HG03469 (cell line): ENCODE measurements around the gene VIL1.

Experiments
- ATAC-seq: cut with Tn5 transposase; IDR thresholded peaks from one replicate; pipeline ENCODE4 v1.9.1; 2021; ENCODE audit warnings: mild to moderate bottlenecking, moderate library complexity, moderate number of reproducible peaks; ENCODE audit not compliant: unreplicated experiment

VIL1 gene

DNA sequence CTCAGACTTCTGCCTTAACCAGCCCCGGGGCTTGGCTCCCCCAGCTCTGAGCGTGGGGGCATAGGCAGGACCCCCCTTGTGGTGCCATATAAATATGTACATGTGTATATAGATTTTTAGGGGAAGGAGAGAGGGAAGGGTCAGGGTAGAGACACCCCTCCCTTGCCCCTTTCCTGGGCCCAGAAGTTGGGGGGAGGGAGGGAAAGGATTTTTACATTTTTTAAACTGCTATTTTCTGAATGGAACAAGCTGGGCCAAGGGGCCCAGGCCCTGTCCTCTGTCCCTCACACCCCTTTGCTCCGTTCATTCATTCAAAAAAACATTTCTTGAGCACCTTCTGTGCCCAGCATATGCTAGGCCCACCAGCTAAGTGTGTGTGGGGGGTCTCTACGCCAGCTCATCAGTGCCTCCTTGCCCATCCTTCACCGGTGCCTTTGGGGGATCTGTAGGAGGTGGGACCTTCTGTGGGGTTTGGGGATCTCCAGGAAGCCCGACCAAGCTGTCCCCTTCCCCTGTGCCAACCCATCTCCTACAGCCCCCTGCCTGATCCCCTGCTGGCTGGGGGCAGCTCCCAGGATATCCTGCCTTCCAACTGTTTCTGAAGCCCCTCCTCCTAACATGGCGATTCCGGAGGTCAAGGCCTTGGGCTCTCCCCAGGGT lies 13.7 kb upstream of the VIL1 start:
- no peak for ATAC-seq

DNA sequence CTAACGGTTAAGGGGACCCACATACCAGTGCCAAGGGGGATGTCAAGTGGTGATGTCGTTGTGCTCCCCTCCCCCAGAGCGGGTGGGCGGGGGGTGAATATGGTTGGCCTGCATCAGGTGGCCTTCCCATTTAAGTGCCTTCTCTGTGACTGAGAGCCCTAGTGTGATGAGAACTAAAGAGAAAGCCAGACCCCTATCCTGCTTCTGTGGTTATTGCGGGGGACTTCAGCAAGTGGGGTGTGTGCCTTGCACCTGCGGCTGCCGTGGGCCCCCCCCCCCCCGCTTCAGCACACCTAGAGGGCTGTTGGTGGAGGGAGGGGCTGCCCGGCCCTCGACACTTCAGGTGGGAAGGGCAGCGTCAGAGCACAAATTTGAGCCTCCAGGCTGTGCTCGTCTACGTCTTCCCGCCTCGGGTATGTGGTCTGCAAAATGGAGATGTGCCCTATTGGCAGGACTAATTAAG lies 13.1 kb upstream of the VIL1 start:
- ATAC-seq = peak; percentile 4

DNA sequence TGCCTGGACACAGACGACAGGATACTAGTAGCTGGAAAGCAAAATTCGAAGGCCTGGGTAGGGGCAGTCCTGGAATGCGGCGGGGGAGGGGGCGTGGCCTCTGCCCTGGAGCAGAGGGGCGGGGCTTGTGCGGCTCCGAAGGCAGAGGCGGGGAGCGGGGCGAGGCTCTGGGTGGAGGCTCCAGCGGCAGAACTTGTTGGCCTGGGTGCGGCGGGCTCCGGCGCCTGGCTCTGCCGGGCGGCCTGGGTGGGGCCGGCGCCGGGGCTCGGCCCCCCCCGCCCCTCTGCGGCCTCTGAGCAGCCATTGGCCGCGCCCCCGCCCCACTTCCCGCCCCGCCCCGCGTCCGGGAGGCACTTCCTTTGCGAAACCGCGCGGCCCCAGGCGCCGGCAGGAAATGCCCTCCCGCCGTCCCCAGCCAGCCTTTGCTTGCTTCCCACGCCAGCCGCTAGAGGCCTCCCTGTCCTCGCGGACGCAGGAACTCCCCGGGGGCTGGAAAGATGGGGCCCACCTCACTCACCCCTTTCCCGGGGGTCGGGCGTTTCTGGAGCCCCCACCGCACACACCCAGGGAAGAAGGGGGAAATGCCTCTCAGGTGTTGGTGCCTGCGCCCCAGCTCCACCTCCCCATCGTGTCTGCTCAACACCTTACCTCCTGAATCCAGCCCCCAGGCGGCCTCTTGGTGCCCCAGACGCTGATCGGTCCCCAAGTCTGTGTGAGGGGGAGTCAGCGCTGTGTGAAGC lies 12.5 kb upstream of the VIL1 start:
- ATAC-seq = peak; percentile 62

DNA sequence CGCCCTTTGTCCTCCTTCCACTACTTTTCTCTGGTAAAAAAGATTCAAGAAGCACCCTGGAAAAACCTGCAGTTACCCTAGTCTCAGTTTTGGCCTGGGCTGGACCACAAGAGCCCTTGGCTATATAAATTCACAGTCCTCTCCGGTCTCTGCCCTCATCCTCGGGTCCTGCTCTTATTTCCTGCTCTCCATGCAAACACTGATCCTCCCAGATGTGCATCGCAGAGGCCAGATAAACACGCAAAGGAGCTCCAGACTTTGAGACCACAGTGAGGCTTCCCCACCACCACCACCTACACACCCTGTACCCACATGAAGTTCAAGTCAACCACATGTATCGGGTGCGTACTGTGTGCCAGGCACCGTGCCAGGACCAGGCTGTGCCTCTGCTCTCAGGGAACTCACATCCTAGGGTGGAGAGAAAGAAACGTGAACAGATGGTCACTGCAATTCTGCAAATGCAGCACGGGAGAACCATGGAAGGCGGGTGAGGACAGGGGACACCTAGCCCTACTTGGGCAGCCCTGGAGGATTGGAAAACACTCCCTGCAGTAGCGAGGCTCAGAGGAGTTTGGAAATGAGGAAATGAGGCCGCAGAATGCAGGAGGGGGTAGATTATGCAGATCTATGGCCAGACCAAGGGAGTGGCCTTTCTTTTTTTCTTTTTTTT lies 11.8 kb upstream of the VIL1 start:
- no peak for ATAC-seq

DNA sequence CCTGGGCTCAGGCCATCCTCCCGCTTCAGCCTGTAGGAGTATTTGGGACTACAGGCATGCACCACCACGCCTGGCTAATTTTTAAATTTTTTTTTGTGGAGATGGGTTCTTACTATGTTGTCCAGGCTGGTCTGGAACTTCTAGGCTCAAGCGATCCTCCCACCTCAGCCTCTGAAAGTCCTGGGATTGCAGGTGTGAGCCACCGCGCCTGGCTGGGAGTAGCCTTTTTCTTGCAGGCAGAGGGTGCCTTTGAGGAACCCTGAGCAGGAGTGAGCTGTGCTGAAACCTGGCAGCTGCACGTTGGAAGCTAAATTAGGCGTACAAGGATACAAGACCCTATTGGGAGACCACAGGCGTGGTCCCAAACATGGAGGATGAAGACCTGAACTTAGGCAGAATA lies 11.2 kb upstream of the VIL1 start:
- no peak for ATAC-seq

DNA sequence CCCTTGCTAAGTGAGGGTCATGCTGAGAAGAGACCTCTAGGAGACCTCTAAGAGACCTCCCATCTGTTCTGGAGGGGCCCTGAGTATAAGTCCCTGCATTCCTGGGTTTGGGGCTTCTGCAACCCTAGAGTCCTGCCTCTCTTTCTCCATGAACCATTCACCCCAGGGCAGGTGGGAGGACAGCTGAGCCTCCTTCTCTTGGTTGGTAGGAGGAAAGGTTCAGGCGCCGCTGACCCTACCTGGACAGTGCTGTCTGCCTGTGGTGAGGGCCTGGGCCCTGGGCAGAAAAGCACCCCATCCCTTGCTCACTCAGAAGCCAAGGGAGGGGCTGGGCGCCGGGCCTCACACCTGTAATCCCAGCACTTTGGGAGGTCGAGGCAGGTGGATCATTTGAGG lies 604 bp upstream of the VIL1 start:
- no peak for ATAC-seq

DNA sequence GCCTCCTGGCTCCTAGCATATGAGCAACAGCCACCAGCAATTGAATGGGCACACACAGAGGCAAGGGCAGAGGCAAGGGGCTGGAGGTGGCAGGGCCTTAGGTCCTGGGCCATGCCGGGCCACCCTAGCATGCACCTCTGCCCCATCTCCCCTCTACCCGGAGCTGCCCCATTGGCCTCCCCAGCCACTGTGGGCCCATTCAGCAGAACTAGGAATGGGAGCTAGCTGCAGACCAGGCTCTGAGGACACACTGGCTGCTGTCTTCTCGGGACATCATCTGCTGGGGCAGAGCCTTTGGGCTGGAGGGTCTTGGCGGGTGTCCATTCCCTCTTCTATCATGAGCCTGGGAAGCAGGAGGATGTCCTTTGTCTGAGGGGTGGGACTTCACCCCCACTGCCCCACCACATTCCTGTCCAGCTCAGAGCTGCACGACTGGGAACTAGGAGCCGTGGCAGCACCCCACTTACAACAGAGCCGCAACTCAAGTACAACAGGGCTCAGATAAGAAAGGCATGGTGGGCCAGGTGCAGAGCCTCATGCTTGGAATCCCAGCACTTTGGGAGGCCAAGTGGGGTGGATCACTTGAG lies 800 bp downstream of the VIL1 start:
- no peak for ATAC-seq

DNA sequence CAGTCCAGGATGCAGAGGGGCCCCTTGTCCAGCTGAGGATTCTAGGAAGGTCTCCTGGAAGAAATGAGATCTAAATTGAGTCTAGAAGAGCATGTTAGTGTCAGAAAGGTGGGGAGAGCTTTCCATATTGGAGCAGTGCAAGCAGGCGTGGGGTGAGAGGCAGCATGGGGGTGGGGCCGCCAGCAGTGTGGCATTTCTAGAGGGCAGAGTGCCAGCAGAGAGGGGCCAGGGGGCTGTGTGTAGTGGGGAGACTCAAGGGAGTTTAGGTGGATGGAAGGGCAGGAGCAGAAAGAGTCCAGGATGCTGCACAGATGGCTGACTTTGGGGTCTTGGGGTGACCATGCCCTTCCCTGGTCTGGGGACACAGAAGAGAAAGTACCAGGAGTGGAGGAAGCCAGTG lies 2.1 kb downstream of the VIL1 start:
- no peak for ATAC-seq

DNA sequence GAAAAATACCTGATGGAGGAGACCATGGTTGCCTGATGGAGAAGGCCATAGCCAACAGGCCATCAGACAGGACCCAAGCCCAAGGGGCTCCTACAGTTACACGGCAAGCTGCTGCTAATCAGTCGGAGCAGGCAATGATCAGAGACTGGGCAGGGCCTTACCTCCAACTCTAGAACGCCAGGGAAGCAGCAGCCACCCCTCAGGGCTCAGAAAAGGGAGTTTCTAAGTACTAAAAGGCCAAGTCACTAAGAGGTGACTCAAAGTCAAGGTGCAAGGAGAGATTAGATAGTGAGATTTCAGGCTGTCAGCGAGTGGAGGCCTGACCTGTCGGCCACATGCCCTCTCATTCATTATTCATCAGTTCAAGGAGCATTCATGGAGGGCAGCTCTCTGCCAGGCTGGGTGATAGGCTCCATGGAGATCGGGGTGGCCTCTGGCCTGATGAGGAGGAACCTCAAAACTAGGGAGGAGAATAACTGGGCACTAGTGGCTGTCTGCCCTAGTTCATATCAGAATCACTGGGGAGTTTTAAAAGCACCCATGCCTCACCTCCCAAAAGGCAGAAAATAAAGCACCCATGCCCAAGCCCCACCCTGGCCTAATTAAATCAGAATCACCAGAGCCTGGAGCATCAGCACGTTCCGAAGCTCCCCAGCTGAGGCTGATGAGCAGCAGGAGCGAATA lies 3.6 kb downstream of the VIL1 start:
- ATAC-seq = no peak

DNA sequence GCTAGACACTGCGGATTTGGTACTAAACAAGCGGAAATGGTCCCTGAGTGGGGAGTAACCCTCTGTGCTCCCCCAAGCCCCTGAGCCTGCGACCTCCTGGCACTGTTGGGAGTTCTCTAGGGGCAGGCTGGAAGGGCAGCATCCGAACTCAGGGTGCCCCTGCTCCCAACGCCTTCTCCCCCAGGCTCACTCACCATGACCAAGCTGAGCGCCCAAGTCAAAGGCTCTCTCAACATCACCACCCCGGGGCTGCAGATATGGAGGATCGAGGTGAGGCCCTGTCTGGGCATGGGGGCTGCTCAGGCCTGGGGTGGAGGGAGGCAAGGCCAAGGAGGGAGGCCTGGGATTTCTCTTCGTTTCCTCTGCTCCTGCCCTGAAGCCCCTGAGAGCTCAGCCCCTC lies 4.7 kb downstream of the VIL1 start:
- no peak for ATAC-seq

DNA sequence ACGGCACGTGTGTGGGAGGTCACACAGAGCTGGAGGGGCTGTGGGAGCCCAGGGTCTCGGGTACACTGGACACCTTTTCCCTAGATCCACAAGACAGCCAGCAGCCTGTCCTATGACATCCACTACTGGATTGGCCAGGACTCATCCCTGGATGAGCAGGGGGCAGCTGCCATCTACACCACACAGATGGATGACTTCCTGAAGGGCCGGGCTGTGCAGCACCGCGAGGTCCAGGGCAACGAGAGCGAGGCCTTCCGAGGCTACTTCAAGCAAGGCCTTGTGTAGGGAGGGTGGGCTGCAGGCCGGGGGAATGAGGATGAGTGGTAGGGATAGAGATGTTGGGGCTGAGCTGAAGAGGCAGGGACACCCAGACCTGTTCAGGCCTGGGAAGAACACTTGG lies 6.6 kb downstream of the VIL1 start:
- no peak for ATAC-seq

DNA sequence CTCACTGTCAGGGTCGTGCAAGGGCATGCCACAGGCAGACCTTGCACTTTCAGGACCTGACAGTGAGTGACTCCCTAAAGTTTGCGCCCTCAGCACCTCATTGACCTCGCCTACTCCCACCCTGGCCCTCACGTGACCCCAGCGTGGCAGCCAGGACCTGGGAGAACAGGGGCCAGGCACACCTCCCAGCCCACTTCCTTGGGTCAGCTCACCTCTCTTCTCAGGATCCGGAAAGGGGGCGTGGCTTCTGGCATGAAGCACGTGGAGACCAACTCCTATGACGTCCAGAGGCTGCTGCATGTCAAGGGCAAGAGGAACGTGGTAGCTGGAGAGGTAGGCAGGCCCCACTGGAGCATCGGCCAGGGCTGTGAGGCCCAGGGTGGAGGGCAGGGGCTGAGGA lies 8.8 kb downstream of the VIL1 start:
- no peak for ATAC-seq

DNA sequence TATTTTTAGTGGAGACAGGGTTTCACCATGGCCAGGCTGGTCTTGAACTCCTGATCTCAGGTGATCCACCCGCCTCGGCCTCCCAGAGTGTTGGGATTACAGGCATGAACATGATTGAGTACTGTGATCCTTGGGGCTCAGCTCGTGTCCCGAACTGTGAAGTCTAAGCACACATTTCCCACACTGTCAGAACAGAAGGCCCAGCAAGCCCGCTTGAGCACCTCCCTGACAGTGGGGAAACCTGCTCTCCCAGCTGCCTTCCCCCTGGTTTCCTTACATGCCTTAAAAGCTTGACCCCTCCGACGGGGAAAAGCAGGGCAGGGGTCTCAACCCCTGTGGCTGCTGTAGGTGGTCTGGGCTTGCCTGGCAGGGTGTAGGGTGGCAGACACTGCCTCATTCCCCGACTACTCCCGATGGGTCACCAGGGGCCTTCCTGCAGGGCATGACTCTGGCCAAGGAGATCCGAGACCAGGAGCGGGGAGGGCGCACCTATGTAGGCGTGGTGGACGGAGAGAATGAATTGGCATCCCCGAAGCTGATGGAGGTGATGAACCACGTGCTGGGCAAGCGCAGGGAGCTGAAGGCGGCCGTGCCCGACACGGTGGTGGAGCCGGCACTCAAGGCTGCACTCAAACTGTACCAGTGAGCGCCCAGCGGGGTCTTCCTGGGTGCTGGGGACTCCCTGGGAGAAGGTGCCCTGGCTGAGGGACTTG lies 10.1 kb downstream of the VIL1 start:
- no peak for ATAC-seq

DNA sequence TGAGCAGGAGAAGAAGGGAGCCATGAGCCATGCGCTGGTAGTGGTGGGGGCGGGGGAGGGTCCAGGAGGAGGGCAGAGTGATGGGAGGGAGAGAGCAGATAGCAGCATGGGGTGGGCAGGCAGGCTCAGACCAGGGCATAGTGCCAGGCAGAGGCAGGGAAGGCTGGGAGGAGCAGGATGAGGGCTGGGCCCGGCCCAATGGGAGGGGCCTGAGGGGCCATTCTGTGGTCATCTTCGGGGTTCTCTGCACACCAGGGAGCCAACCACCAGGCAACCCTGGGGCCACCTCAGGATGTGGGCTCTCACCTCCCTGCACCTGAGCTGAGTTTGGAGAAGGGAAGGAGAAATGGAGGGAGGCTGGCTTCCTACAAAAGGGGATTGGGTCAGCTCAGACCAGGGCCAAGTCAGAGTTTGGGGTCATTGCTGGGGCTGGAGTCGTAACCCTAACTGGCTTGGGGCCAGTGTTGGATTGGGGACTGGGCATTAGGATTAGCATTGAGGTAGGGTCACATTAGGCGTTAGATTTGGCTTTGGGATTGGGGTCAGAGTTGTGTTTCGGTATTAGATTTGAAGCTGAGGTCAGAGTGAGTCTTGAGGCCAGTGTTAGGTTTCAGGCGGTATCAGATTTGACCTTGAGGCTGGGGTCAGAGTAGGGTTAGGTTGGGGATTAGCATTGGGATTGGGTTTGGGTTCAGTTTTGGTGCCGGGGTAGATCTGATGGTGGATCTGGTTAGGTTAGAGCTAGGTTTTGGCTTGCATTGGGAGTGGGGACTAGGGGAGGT lies 11.2 kb downstream of the VIL1 start:
- ATAC-seq = no peak

DNA sequence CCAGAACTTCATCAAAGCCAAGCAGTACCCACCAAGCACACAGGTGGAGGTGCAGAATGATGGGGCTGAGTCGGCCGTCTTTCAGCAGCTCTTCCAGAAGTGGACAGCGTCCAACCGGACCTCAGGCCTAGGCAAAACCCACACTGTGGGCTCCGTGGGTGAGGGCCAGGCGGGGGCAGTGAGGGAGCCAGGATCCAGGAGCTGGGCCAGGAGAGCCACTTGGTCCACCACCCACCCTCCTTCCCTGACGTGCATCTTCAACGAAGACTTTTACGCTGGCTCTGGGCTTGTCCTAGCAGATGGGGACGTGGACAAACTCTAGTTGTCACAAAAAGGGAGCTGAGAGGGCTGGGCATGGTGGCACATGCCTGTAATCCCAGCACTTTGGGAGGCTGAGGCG lies 11.8 kb downstream of the VIL1 start:
- no peak for ATAC-seq

DNA sequence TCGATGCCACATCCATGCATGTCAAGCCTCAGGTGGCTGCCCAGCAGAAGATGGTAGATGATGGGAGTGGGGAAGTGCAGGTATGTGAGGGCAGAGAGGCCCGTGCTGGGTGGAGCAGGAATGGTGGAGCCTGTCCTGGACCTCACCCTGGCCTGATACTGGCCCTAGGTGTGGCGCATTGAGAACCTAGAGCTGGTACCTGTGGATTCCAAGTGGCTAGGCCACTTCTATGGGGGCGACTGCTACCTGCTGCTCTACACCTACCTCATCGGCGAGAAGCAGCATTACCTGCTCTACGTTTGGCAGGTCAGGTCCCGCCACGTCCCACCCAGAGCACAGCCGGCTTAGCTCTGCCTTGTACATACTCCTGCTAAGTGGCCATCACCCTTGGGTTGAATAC lies 13.0 kb downstream of the VIL1 start:
- ATAC-seq = no peak

DNA sequence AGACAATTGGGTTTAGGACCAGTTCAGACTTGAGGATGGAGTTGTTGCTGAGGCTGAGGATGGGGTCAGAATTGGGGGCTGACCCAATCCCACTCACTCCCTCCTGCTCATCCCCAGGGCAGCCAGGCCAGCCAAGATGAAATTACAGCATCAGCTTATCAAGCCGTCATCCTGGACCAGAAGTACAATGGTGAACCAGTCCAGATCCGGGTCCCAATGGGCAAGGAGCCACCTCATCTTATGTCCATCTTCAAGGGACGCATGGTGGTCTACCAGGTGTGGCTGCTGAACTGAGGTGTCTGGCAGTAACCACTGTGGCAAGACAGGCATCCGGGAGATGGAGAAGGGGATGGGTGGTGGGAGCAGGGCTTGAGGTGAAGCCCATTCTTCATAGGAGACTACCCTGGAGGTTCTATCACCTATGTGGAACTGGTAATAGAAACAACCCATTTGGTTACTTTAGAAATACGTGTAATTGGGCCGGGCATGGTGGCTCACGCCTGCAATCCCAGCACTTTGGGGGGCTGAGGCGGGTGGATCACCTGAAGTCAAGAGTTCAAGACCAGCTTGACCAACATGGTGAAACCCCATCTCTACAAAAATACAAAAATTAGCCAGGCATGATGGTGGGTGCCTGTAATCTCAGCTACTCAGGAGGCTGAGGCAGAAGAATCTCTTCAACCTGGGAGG lies 13.9 kb downstream of the VIL1 start:
- ATAC-seq = no peak

DNA sequence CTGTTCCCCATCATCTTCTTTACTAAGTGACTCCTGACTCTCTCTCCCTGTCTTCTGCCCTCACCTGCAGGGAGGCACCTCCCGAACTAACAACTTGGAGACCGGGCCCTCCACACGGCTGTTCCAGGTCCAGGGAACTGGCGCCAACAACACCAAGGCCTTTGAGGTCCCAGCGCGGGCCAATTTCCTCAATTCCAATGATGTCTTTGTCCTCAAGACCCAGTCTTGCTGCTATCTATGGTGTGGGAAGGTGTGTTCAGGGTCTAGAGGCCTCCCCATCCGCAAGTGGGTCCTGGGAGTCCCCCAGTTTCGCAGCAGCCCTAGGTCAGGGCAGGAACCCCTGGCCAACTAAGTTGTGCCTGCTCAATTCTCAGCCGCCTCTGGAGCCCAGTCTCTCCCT lies 15.5 kb downstream of the VIL1 start:
- ATAC-seq = no peak
